HG03097 (cell line): Measurements from ENCODE around the gene ACOT4.
A peak's percentile ranks its signal among the peaks of the same experiment; 100 is the strongest.
"Not testable (repeated sequence)": the region's sequence is repeated elsewhere in the genome, so short reads cannot be mapped to it uniquely, and the experiment has no call there.

Experiments
- ATAC-seq: cut with Tn5 transposase; IDR thresholded peaks from one replicate; pipeline ENCODE4 v1.9.1; 2021; ENCODE audit not compliant: unreplicated experiment, low FRiP score

The ACOT4 gene, protein sequence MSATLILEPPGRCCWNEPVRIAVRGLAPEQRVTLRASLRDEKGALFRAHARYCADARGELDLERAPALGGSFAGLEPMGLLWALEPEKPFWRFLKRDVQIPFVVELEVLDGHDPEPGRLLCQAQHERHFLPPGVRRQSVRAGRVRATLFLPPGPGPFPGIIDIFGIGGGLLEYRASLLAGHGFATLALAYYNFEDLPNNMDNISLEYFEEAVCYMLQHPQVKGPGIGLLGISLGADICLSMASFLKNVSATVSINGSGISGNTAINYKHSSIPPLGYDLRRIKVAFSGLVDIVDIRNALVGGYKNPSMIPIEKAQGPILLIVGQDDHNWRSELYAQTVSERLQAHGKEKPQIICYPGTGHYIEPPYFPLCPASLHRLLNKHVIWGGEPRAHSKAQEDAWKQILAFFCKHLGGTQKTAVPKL

GRCh38 chr14:73591690-73592449 lies at the start of gene ACOT4:
ACOT4 (plus strand) TSS chr14:73591873; CDS start chr14:73591960, 87 bp downstream.
- ATAC-seq, result no peak

- not testable (repeated sequence) for ATAC-seq
Measured at GRCh38 chr14:73542961-73543360, 48.7 kb upstream of the ACOT4 start.

GRCh38 chr14:73545353-73545752 lies 46.3 kb upstream of the ACOT4 start:
- not testable (repeated sequence) for ATAC-seq

GRCh38 chr14:73549097-73549496 lies 42.6 kb upstream of the ACOT4 start:
- ATAC-seq, result not testable (repeated sequence)

DNA sequence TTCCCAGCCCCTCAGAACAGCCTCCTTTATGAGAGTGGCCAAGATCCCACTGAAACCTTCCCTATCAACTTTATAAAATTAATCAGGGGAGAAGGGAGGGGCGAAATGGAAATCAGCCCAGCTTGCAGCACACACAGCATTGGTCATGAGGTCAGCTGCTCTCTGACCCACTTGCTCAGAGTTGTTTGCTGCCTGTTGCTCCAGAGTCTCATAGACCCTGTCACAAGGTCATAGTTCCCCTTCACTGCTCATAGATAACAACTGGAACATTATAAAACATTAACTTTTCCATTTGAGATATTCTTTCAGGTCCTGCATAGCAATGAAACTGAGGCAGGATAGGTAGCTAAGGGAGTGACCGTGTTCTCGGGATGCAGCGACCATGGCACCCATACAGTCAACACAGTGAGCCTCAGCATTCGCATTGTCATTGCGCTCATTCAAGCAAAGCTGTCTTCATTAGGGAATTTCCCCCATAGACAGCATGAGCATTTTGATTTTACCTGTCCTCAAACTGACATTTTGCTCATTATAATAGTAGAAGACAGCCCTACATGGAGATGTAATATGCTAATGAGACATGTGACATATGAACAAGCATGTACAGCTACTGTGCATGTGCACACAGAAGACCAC lies 41.7 kb upstream of the ACOT4 start:
- not testable (repeated sequence) for ATAC-seq

GRCh38 chr14:73553845-73554244 lies 37.8 kb upstream of the ACOT4 start:
- ATAC-seq, result no peak

DNA sequence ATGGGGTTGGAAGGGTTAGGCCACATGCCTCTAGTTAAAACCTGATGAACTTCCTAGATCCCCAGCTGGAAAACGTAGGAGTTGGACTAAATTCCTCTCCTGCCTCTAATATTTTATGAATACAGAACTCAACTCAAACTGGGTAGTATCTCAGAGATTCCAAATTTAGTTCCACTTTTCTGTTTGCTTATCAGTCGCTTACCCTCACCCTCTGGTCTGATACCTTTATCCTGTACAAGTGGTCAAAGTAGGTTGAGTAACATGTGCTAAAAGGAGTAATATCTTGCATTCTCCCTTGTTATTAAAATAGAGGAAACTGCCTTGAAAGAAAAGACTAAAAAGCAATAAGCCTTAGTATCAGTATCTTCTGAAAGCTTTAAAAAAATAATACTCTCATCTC lies 34.5 kb upstream of the ACOT4 start:
- not testable (repeated sequence) for ATAC-seq

DNA sequence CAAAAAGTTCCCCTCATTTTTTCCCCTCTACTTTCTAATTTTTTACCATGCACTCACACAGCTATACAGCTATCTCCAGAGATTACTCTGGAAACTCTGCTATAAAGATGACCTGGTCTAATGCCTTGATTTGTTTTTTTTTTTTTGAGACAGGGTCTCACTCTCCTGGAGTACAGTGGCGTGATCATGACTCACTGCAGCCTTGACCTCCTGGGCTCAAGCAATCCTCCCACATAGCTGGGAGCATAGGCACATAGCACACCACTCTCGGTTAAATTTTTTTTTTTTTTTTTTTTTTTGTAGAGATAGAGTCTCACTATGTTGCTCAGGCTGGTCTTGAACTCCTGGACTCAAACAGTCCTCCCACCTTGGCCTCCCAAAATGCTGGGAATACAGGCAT lies 33.4 kb upstream of the ACOT4 start:
- ATAC-seq, result not testable (repeated sequence)

DNA sequence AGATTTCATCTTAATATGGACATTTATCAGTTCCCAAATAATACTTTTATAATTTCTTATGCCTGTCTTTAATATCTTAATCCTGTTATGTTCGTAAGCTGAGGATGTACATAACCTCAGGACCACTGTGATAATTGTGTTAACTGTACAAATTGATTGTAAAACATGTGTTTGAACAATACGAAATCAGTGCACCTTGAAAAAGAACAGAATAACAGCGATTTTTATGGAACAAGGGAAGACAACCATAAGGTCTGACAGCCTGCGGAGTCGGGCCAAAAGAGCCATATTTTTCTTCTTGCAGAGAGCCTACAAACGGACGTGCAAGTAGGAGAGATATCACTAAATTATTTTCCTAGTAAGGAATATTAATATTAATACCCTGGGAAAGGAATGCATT lies 29.4 kb upstream of the ACOT4 start:
- not testable (repeated sequence) for ATAC-seq

DNA sequence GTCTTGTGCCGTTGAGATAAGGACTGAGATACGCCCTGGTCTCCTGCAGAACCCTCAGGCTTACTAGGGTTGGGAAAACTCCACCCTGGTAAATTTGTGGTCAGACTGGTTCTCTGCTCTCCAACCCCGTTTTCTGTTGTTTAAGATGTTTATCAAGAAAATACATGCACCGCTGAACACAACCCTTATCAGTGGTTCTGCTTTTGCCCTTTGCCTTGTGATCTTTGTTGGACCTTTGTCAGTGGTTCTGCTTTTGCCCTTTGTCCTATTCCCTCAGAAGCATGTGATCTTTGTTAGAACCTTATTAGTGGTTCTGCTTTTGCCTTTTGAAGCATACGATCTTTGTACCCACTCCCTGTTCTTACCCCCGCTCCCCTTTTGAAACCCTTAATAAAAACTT lies 29.0 kb upstream of the ACOT4 start:
- ATAC-seq, result not testable (repeated sequence)

DNA sequence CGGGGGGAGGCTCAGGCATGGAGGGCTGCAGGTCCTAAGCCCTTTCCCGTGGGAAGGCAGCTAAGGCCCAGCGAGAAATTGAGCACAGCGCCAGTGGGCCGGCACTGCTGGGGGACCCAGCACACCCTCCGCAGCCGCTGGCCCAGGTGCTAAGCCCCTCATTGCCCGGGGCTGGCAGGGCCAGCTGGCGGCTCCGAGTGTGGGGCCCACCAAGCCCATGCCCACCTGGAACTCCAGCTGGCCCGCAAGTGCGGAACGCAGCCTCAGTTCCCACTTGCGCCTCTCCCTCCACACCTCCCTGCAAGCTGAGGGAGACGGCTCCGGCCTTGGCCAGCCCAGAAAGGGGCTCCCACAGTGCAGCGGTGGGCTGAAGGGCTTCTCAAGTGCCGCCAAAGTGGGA lies 25.2 kb upstream of the ACOT4 start:
- not testable (repeated sequence) for ATAC-seq

GRCh38 chr14:73566935-73567334 lies 24.7 kb upstream of the ACOT4 start:
- ATAC-seq, result not testable (repeated sequence)

DNA sequence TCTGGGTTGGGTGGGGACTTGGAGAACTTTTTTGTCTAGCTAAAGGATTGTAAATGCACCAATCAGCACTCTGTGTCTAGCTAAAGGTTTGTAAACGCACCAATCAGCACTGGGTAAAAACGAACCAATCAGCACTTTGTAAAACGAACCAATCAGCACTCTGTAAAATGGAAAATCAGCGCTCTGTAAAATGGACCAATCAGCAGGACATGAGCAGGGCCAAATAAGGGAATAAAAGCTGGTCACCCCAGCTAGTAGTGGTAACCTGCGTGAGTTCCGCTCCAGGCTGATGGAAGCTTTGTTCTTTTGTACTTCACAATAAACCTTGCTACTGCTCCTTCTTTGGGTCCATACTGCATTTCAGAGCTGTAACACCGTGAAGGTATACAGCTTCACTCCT lies 24.3 kb upstream of the ACOT4 start:
- ATAC-seq, result no peak

DNA sequence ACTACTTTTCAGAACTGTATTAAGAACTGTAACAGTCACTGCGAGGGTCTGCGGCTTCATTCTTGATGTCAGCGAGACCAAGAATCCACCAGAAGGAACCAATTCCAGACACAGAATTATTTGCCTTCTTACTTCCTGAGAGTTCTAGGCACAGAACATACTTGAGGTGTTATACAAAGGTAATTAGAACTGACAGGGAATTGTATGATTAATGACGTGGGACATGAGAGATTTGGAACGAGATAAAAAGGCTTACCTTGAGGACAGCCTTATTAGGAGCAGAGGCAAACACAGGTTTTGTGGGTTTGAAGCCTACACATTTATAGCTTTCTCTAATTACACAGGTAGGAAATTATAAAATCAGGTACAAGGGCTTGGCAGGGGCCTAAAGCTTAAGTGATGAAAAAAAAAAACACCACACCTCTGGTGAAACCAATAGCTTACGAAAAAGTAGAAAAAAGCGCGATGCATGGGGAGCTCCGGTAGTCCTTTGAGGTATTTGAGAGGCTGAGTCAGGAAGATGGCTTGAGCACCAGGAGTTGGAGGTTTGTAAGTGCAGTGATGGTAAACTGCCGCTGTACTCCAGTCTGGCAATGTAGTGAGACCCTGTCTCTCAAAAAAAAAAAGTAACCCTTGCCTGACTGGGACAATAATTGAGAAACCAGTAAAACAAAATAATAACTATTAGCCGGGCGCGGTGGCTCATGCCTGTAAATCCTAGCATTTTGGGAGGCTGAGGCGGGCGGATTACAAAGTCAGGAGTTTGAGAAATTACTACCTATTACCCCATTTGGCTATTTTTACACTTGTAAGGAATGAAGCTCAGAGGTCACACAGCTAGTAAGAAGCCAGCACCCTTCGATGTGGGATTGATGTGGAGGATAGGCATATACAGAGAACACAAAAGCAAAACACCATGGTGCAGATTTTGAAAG lies 23.5 kb upstream of the ACOT4 start:
- no peak for ATAC-seq

- not testable (repeated sequence) for ATAC-seq
Measured at GRCh38 chr14:73568886-73569184, 22.8 kb upstream of the ACOT4 start.

- ATAC-seq, result not testable (repeated sequence)
Measured at GRCh38 chr14:73569185-73569958, 22.3 kb upstream of the ACOT4 start, which contains the start of gene ACOT2. ACOT2 (plus strand) TSS chr14:73569213; CDS start chr14:73569241, 28 bp downstream.

- peak; percentile 52 for ATAC-seq
Measured at GRCh38 chr14:73570913-73571312, 20.8 kb upstream of the ACOT4 start.

GRCh38 chr14:73573034-73573433 lies 18.6 kb upstream of the ACOT4 start:
- ATAC-seq, result not testable (repeated sequence)

GRCh38 chr14:73573740-73574139 lies 17.9 kb upstream of the ACOT4 start:
- not testable (repeated sequence) for ATAC-seq
